ENCODE data around the gene NYAP1.

GRCh38 chr7:100455206-100455605 is 28.5 kb upstream of the NYAP1 start:
- TF ChIP-seq CTCF (conservative IDR thresholded peaks at IDR 0.05; ENCODE audit: low read depth, low read length) (no peak), EZH2 (IDR thresholded peaks at IDR 0.05; ENCODE audit: borderline replicate concordance, low read depth, low read length, poor library complexity, severe bottlenecking) (no peak)

Data from A673 (cell line).